Measurements from ENCODE around the gene FADS1.
A peak's percentile ranks its signal among the peaks of the same experiment; 100 is the strongest.

FADS1 gene

DNA sequence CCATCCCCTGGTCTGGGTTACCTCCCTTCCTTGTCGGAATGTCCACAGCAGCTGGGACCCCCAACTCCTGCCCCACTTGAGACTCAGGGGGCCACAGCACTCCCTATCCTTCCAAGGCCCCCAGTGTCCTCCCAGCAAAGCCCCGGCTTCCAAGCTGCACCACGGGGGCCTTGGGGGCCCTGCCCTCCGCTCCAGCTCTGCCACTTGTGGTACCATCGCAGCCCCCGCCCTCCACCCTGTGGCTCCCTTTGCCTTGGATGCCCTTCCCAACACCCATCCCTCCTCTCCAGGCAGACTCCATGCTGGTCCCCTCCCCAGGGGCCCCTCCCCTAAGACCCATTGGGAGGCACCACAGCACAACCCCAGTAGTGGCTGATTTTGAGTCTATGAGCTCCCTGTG is 41.7 kb downstream of the FADS1 start:
- DNase-seq, result no peak

GRCh38 chr11:61774411-61774810 is 42.4 kb downstream of the FADS1 start:
- no peak for DNase-seq

GRCh38 chr11:61773809-61774208 is 43.0 kb downstream of the FADS1 start:
- DNase-seq, result no peak

DNA sequence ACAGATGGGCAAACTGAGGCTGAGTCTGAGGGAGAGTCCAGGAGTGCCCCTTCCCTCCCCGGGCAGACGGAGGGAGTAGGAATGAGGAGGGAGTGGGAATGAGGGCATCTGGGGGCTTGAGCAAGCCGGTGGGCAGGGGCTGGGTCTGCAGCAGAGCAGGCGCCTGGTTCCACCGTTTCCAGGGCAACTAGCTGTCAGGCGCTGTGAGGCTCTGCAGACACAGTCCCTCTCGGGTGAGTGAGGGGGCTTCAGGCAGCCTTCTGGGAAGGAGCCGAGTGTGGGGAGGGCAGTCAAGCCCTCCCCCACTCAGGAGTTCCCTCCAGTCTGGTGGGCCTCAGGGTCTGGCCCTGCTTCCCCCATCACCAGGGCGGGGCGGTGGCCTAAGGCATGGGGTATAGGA is 43.4 kb downstream of the FADS1 start:
- no peak for DNase-seq

- DNase-seq, result no peak
These were observed 44.8 kb downstream of the FADS1 start for GRCh38 chr11:61771985-61772455.

DNA sequence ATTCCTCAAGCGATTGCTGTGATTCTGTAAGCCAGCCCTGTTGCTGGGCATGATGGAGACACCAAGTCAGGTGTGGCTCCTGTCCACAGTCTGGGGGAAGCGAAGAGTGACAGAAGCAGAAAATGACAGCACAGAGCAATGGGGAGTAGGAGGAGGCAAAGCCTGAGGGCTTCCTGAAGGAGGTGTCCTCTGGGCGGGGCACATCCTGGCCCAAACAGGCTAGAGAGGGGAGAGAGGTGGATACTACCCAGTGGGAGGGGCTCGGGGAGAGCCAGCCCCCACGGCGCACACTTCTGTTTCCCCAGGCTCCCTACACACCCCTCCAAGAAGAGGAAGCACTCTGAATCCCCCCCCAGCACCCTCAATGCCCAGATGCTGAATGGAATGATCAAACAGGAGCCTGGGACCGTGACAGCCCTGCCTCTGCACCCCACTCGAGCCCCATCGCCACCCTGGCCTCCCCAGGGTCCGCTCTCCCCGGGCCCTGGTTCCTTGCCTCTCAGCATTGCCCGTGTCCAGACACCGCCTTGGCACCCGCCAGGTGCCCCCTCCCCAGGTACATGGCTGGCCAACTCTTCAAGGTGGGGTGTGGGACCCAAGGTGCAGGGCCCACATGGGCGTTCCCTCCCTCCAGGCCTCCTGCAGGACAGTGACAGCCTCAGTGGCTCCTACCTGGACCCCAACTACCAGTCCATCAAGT is 45.5 kb downstream of the FADS1 start:
- no peak for DNase-seq

GRCh38 chr11:61769946-61770683 is 46.7 kb downstream of the FADS1 start:
- DNase-seq, result no peak

- no peak for DNase-seq
These were observed 47.5 kb downstream of the FADS1 start for GRCh38 chr11:61769169-61769920.

GRCh38 chr11:61768376-61769076 is 48.3 kb downstream of the FADS1 start:
- no peak for DNase-seq

- DNase-seq, result no peak
These were observed 50.4 kb downstream of the FADS1 start for GRCh38 chr11:61766353-61766841.

GRCh38 chr11:61765550-61766253 is 51.1 kb downstream of the FADS1 start:
- DNase-seq, result no peak

DNA sequence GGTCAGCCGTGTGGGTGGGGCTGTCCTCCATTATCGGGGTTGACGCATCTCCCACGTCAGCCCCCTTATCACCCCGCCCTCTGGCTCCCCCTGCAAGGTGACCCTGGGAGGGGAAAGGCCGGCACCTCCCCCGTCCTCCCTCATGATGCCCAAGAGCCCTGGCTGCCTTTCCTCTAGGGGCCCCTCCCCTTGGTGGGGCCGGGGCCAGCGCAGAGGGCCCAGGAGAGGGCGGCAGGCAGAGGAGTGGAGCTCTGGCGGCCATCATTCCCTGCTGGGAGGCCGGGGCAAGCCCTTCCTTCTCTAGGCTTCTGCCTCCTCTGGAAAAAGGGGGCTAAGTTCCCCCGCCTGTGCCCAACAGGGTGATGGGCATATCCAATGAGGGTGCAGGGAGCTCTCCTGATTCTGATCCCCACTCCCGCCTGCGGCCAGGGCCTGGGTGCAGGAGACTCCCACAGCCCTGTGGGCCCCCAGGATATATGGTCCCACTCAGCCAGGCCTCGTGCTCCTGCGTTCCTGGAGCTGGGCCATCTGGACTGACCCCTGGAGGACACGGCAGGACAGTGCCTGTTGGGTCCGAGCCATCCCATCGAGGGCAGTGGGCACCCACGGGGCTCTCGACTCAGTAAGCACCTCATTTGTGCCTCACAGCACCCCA is 52.1 kb downstream of the FADS1 start:
- DNase-seq, result no peak

GRCh38 chr11:61763930-61764605 is 52.7 kb downstream of the FADS1 start:
- no peak for DNase-seq

- no peak for DNase-seq
These were observed 54.0 kb downstream of the FADS1 start for GRCh38 chr11:61762798-61763197.

DNA sequence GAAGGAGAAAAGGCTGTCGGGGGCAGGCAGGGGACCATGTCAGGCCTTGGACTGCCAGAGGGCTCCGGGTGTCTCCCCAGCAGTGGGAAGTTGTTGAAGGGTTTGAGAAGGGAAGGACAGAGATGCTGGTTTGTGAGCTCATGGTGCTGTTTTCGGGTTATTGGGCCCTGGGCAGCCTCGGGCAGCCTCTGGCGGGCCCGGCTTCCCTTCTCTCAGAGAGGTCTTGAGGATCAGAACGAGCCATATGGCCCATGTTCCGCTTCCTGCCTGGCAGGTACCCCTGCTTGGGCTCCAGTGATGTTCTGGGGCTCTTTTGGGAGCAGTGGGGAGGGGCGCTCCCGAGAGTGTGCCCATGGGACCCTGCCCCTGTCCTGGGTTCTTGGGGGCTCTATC is 54.6 kb downstream of the FADS1 start:
- DNase-seq, result no peak

- no peak for DNase-seq
These were observed 55.2 kb downstream of the FADS1 start for GRCh38 chr11:61761440-61762222.

DNA sequence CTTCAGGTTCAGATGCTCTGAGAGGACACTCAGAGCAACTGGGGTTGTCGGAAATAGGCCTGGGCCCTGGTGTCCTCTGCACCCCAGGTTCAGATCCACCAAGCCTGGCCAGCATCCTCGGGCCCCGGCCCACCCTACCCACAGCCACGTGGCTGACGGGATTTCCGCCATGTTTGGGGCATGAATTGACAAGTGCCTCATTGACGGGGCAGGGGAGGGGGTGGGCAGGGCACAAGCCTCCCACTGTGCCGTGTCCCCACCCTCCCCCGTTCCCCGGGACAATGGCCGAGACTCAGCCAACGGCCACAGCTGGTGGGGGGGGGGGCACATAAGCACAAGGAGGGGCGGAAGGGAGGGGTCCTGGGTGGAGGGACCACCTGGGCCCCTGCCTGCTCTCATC is 55.9 kb downstream of the FADS1 start:
- DNase-seq, result no peak

DNA sequence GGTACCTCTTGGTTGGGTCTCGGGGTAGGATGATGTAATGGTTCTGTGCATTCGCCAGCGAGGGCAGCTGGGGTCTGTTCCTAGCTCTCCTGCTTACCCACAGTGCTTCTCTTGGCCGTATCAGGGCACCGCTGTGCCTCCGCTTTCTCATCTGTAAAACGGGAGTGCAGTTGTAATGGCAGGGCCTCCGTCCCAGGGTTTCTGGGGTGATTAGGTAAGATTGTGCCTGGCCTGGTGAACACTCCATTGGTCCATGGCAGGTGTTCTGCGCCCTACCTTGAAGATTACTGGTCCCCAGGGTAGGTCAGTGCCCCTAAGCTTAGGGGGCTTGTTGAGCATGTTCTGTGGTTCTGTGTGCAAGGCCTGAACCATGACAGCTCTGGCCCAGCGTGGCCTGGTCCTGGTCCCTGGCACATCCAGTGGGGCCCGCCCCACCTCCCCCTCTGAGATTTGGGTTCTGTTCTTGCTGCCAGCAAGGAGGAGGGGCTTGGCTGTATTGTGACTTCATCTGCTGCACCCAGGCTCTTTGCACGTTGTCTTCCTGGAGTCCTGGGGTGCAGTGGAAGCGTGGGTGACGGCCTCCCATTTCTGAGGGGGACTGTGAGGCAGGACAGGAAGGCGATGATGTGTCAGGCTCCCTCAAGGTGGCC is 59.5 kb downstream of the FADS1 start:
- no peak for DNase-seq

GRCh38 chr11:61756452-61757212 is 60.2 kb downstream of the FADS1 start:
- peak; percentile 53 for DNase-seq

Measured in activated CD4-positive, alpha-beta T cell treated with anti-CD3 and anti-CD28 coated beads, Interleukin-2, Interleukin-6, amounts not matched to agents 100 ng/mL and 50 ng/mL, durations not matched to agents 16 hours and 8 hours (primary cell).